GM12892 (cell line): ENCODE data around the gene TMEM30A.

Source experiments
- POLR2A ChIP-seq: IDR thresholded peaks from 2 replicates; pipeline ENCODE4 v1.6.1; 2011; ENCODE audit warnings: low read depth, low read length, control low read depth
- POLR2AphosphoS5 ChIP-seq: IDR thresholded peaks from 2 replicates; pipeline ENCODE4 v1.6.1; 2011; ENCODE audit warnings: low read depth, low read length, control low read depth
- TAF1 ChIP-seq: IDR thresholded peaks from 2 replicates; pipeline ENCODE4 v1.6.1; 2011; ENCODE audit warnings: low read depth, mild to moderate bottlenecking, control low read depth, low read length, borderline replicate concordance

DNA sequence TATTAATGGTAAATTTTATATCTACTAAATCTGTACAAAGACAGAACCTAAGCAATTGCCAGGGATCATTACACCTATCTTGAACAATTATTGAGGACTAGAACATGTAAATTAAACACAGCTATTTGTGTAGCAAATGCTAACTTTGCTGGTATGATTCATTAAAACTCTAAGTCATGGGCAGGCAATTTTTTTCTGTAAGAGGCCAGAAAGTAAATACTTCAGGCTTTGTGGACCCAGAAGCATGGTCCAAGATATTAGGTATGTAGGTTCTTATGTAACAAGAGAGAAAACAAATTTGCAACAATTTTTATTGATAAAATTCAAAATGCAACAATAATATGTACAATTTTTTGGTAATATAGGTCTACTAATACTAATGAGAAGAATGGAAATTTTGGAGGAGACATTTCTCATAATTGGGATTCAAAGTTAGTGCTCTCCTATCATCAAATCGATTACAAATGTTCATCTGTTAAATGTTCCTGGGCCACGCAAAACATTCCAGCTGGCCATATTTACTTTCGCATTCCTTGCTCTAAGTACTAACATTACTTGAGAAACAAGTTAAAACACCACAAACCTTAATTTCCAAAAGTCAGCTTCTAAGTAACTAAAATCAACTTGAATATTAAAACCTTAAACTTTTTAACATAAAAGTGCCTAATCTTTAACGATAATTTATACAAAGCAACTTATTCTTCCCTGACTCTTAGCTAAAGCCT is 4.3 kb downstream of the TMEM30A start:
- TF ChIP-seq POLR2AphosphoS5 (no peak), POLR2A (no peak), TAF1 (no peak)
